HCT116 (cell line): Measurements from ENCODE around the gene STAT4.

Experiments
- CBX3 ChIP-seq: IDR thresholded peaks from 2 replicates; pipeline ENCODE4 v1.6.1; 2012; ENCODE audit warnings: low read depth
- CEBPB ChIP-seq: IDR thresholded peaks from 2 replicates; pipeline ENCODE4 v1.6.1; 2012; ENCODE audit warnings: low read depth
- CTCF ChIP-seq, 3 experiments: fragments of 200-600 bp in 1 of 3; sonication (generic) in 1 of 3; IDR thresholded peaks in 2 of 3; conservative IDR thresholded peaks in 1 of 3; 2 replicates each; pipeline ENCODE4 v1.5.1; 2012 to 2017; ENCODE audit warnings: low read depth in 2 of 3, low read length in 2 of 3, antibody characterized with exemption in 1 of 3, borderline replicate concordance in 1 of 3, control low read depth in 1 of 3, mild to moderate bottlenecking in 1 of 3, mixed read lengths in 1 of 3, mixed run types in 1 of 3, moderate library complexity in 1 of 3; ENCODE audit not compliant: insufficient read depth in 1 of 3
- EZH2 ChIP-seq: fragments of 200-600 bp; sonication (generic); IDR thresholded peaks from 2 replicates; pipeline ENCODE4 v1.6.1; 2017; ENCODE audit warnings: antibody characterized with exemption, mixed run types
- JUND ChIP-seq: IDR thresholded peaks from 2 replicates; pipeline ENCODE4 v1.6.1; 2012
- MAX ChIP-seq: IDR thresholded peaks from 2 replicates; pipeline ENCODE4 v1.6.1; 2012
- POLR2A ChIP-seq: IDR thresholded peaks from 2 replicates; pipeline ENCODE4 v1.7.0; 2011; ENCODE audit warnings: borderline replicate concordance; ENCODE audit not compliant: insufficient read depth, insufficient read length; ENCODE audit errors: extremely low read depth
- POLR2AphosphoS5 ChIP-seq: IDR thresholded peaks from 2 replicates; pipeline ENCODE4 v1.6.1; 2011; ENCODE audit warnings: mild to moderate bottlenecking, low read depth, low read length, moderate library complexity
- TCF7L2 ChIP-seq: IDR thresholded peaks from 2 replicates; pipeline ENCODE4 v1.7.0; 2011; ENCODE audit warnings: borderline replicate concordance, inconsistent platforms; ENCODE audit not compliant: insufficient read depth, insufficient read length; ENCODE audit errors: extremely low read depth
- ZFX ChIP-seq: fragments of 450-650 bp; IDR thresholded peaks from 2 replicates; pipeline ENCODE4 v1.6.1; 2017

GRCh38 chr2:191030521-191031154, 120.2 kb downstream of the STAT4 start:
- TF ChIP-seq MAX (no peak), EZH2 (no peak), CTCF (IDR thresholded peaks at IDR 0.05 in 2 of 3, conservative IDR thresholded peaks at IDR 0.05 in 1 of 3; ENCODE audit: borderline replicate concordance in 1 of 3, insufficient read depth in 1 of 3, low read depth in 2 of 3, low read length in 2 of 3) (peak; percentile 61 to 76 (median 75)), JUND (no peak), ZFX (no peak), POLR2A (no peak), CBX3 (0 out of 2 replicates have a peak, but pooled peaks have one; percentile 31), POLR2AphosphoS5 (no peak), TCF7L2 (no peak), CEBPB (no peak)
